Subcutaneous adipose tissue (tissue), 4 donors: ENCODE measurements around the gene XRRA1. TPM values are rescaled to one million over a fixed set of nuclear protein-coding genes. Genes with fewer than 3 reads are reported as not detected.

ENCODE experiments used
- CTCF ChIP-seq: fragments of 450-650 bp; IDR thresholded peaks from one replicate; pipeline ENCODE4 v1.5.1; 2016; ENCODE audit warnings: low read depth, mild to moderate bottlenecking, control low read depth, antibody characterized with exemption, moderate library complexity
- total RNA-seq, 4 donors: library from RNA; depleted of rRNA; stranded (reverse); fragments of >200 nt; gene quantifications; one replicate each; pipeline ENCODE4 v1.1.0, GENCODE V29; 2016

Gene XRRA1
- total RNA-seq, 4 donors from 2014 or later = 12.9 to 35.0 (median 18.2) TPM

GRCh38 chr11:74957937-74958629 lies 9.2 kb upstream of the XRRA1 start:
- no peak for TF ChIP-seq CTCF

- no peak for TF ChIP-seq CTCF
These were observed 7.6 kb upstream of the XRRA1 start for GRCh38 chr11:74956397-74957015.

GRCh38 chr11:74954199-74954598 lies 5.3 kb upstream of the XRRA1 start:
- no peak for TF ChIP-seq CTCF

- no peak for TF ChIP-seq CTCF
These were observed 4.6 kb upstream of the XRRA1 start for GRCh38 chr11:74953451-74953850.

GRCh38 chr11:74952752-74953151 lies 3.9 kb upstream of the XRRA1 start:
- TF ChIP-seq CTCF = no peak

GRCh38 chr11:74951226-74951625 lies 2.3 kb upstream of the XRRA1 start:
- TF ChIP-seq CTCF = no peak

- no peak for TF ChIP-seq CTCF
These were observed 1.6 kb upstream of the XRRA1 start for GRCh38 chr11:74950374-74950969.
